ENCODE results near the gene NMB. TPM values are rescaled to one million over a fixed set of nuclear protein-coding genes. Genes with fewer than 3 reads are reported as not detected.

The NMB gene
- total and polyA plus RNA-seq, 2 of the 13 experiments (the other 11 are each of a cell fraction or from before 2014, with no cell fraction given) = 10.4 to 25.4 TPM

- peak; percentile 38; the same call in 1 of the 2 replicates for TF ChIP-seq ZHX2 (IDR thresholded peaks at IDR 0.05; ENCODE audit: low read depth)
- TF ChIP-seq ZHX2 (CRISPR knock-in tag; IDR thresholded peaks at IDR 0.05; ENCODE audit: borderline replicate concordance) = 0 out of 2 replicates have a peak, but pooled peaks have one; percentile 76
- peak; percentile 87; the same call in 1 of the 2 replicates for TF ChIP-seq SIN3A (IDR thresholded peaks at IDR 0.05; ENCODE audit: borderline replicate concordance, low read depth, low read length)
- TF ChIP-seq ZFY (CRISPR knock-in tag; IDR thresholded peaks at IDR 0.05) = peak; percentile 94
- TF ChIP-seq, protein P1, sequence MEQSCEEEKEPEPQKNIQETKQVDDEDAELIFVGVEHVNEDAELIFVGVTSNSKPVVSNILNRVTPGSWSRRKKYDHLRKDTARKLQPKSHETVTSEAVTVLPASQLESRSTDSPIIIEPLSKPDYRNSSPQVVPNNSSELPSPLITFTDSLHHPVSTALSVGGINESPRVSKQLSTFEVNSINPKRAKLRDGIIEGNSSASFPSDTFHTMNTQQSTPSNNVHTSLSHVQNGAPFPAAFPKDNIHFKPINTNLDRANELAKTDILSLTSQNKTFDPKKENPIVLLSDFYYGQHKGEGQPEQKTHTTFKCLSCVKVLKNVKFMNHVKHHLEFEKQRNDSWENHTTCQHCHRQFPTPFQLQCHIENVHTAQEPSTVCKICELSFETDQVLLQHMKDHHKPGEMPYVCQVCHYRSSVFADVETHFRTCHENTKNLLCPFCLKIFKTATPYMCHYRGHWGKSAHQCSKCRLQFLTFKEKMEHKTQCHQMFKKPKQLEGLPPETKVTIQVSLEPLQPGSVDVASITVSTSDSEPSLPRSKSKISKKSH (CRISPR knock-in tag; IDR thresholded peaks at IDR 0.05; ENCODE audit: borderline replicate concordance) = 0 out of 2 replicates have a peak, but pooled peaks have one; percentile 19
- no peak for TF ChIP-seq CBX1 (IDR thresholded peaks at IDR 0.05; ENCODE audit: low read depth)
- no peak for TF ChIP-seq HMG20B (CRISPR knock-in tag; conservative IDR thresholded peaks at IDR 0.05)
- TF ChIP-seq MIER3 (CRISPR knock-in tag; IDR thresholded peaks at IDR 0.05; ENCODE audit: borderline replicate concordance) = 0 out of 2 replicates have a peak, but pooled peaks have one; percentile 43
- peak; percentile 57; the same call in 1 of the 2 replicates for TF ChIP-seq MTA1 (CRISPR knock-in tag; IDR thresholded peaks at IDR 0.05; ENCODE audit: borderline replicate concordance)
- TF ChIP-seq ARHGAP35 (CRISPR knock-in tag; IDR thresholded peaks at IDR 0.05; ENCODE audit: borderline replicate concordance) = peak; percentile 63; the same call in 1 of the 2 replicates
- 0 out of 2 replicates have a peak, but pooled peaks have one; percentile 26 for TF ChIP-seq CBX5 (CRISPR knock-in tag; IDR thresholded peaks at IDR 0.05; ENCODE audit: borderline replicate concordance)
- peak; percentile 58; the same call in 1 of the 2 replicates for TF ChIP-seq ELF3 (CRISPR knock-in tag; IDR thresholded peaks at IDR 0.05)
- peak; percentile 70; the same call in 1 of the 2 replicates for TF ChIP-seq KDM5B (CRISPR knock-in tag; IDR thresholded peaks at IDR 0.05; ENCODE audit: borderline replicate concordance)
- no peak for TF ChIP-seq JDP2 (CRISPR knock-in tag; IDR thresholded peaks at IDR 0.05; ENCODE audit: borderline replicate concordance)
- TF ChIP-seq ZBTB42 (CRISPR knock-in tag; IDR thresholded peaks at IDR 0.05) = peak; percentile 4; the same call in 1 of the 2 replicates
- TF ChIP-seq ZNF589 (CRISPR knock-in tag; conservative IDR thresholded peaks at IDR 0.05) = no peak
- peak; percentile 71; the same call in 1 of the 2 replicates for TF ChIP-seq SALL1 (CRISPR knock-in tag; IDR thresholded peaks at IDR 0.05)
- TF ChIP-seq, protein P2, sequence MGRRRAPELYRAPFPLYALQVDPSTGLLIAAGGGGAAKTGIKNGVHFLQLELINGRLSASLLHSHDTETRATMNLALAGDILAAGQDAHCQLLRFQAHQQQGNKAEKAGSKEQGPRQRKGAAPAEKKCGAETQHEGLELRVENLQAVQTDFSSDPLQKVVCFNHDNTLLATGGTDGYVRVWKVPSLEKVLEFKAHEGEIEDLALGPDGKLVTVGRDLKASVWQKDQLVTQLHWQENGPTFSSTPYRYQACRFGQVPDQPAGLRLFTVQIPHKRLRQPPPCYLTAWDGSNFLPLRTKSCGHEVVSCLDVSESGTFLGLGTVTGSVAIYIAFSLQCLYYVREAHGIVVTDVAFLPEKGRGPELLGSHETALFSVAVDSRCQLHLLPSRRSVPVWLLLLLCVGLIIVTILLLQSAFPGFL (CRISPR knock-in tag; IDR thresholded peaks at IDR 0.05) = 0 out of 2 replicates have a peak, but pooled peaks have one; percentile 30
- peak; percentile 46; the same call in 1 of the 2 replicates for TF ChIP-seq MYC (CRISPR knock-in tag; IDR thresholded peaks at IDR 0.05; ENCODE audit: borderline replicate concordance)
These were observed 3.9 kb downstream of the NMB start, which contains the start of gene WDR73 (continued) for GRCh38 chr15:84653910-84654688.
